ENCODE data around the gene WDHD1.
"Not testable (repeated sequence)": the region's sequence is repeated elsewhere in the genome, so short reads cannot be mapped to it uniquely, and the experiment has no call there.

WDHD1 gene

GRCh38 chr14:55026793-55027561 is at the start of gene WDHD1, which contains the start of gene SOCS4:
Gene WDHD1, minus strand, starts transcription at chr14:55027099. Its CDS starts 312 bp downstream, at chr14:55026787.
Gene SOCS4, plus strand, starts transcription at chr14:55027236. Its CDS starts 15,806 bp downstream, at chr14:55043042.
- DNase-seq: peak; percentile 91

DNA sequence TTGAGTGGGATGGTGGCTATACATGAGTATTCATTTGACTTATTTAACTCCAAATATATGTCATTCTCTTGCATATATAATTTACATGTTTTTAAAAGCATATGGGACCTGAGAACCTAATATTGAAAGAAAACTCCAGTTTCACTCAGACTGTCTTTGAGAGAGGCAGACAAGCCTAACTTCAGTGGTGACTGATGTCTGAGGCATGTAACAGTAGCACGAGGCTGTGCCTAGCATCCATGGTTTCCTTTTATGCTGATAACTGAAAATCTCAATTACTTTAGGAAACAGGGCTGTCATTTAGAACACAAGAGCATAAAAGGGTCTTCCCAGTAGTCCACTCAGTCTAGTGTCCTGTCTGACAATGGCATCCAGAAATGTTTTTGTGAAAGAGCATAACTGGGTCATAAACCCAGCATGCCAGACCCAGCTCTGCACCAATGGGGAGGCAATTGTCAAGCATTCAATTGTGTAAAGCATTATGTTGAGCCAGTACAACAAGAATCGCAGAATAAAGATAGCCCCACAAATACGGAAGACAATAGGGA is 48.8 kb upstream of the WDHD1 start:
- DNase-seq: no peak

DNA sequence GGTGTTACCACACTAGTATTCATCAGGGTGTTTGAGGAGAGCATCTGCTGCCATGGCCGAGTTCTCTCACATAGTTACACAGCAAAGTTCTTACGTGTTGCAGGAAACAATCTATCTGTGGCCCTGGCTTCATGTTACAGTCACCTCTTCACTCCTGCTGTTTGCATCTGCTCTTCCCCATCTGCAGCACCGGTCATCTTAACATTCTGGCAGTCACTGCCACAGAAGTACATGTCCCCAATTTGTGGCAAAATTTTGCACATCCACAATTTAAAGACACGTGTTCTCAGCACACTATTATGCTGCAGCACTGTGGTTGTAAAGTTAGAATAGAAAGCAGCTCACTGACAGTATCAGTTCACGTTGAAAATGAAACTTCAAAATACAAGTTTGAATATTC is 47.8 kb upstream of the WDHD1 start:
- DNase-seq: no peak

DNA sequence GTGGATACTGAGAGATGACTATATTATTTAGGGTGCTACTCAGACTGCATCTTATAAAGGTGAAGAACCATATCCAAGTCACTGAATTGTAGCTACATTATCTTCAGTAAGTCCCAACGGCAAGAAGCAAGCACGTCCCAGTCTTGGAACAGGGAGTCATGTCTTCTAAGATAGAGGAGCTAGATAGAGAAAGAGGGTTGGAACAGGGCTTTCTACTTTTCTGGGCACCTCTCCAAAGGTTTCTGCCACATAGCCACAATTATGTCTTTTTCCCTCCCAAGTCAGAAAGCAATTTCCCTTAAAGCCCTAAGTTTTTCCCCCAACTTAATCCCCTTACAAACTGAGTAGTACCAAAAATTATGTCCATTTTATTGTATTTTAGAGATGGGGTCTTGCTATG is 47.0 kb upstream of the WDHD1 start:
- DNase-seq: no peak

DNA sequence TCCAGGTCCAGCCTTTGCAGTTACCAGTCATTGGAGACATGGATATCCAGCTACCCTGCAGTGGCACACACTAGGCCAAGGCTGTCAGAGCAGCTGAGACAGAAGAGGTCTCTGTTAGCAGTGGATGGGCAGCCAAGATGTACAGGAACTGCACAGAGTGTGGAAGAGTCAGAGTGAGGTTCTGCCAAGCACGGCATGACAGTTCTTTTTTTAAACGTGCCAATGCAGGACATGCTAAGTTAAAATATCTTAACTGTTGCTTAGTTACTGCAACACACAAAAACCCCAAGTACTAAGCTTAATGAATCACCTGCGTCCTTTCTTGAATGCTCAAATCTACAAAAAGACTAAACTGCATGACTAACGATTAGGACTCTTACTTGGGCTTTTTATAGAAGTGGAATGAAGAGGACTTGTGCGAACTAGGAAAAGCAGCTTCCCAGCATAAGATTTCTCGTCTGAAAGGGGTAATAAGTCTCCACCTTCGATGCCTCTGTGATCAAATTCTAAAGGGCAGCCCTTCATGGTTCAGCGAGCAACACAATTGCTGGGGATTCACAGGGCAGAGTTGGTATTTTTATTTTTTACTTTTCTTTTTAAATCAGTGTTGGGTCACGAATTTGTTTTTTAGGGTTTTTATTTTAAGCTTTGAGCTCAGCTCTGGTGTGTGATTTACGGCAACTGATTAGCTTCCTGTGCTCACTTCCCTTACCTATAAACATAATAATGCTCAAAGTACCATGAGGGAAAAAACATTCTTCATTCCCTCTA is 45.2 kb upstream of the WDHD1 start:
- DNase-seq: no peak

GRCh38 chr14:55070981-55071411 is 44.1 kb upstream of the WDHD1 start:
- no peak for DNase-seq

GRCh38 chr14:55066223-55066622 is 39.3 kb upstream of the WDHD1 start:
- DNase-seq: no peak

- DNase-seq: no peak
These were observed 38.5 kb upstream of the WDHD1 start for GRCh38 chr14:55065411-55065810.

DNA sequence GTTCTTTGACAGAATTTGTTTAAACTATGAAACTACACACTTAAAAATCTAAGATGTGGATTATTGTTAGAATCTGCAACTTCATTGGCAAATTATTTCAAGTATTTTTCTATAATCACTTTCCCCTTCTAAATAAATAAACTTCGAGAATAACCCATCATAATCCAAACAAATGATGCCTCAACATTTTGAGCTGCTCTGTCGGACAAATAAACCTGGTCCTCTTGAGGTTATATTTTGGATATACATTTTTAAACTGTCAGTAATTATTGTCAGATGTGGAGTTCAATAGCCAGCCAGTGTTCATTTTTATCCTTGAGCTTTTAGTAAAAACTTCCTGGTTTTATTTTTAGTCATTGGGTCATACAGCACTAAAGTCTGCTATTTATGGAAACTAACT is 38.0 kb upstream of the WDHD1 start:
- not testable (repeated sequence) for DNase-seq

DNA sequence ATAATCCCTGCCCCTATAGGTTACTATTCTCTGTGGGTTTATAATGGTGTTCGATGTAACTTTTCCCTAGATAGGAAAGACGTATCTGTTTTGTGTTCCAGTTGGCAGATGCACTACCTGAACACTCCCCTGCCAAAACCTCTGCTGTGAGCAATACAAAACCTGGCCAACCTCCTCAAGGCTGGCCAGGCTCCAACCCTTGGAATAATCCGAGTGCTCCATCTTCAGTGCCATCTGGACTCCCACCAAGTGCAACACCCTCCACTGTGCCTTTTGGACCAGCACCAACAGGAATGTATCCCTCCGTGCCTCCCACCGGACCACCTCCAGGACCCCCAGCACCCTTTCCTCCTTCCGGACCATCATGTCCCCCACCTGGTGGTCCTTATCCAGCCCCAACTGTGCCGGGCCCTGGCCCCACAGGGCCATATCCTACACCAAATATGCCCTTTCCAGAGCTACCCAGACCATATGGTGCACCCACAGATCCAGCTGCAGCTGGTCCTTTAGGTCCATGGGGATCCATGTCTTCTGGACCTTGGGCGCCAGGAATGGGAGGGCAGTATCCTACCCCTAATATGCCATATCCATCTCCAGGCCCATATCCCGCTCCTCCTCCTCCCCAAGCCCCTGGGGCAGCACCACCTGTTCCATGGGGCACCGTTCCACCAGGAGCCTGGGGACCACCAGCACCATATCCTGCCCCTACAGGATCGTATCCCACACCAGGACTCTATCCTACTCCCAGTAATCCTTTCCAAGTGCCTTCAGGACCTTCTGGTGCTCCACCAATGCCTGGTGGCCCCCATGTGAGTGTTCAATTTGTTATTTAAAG is 35.8 kb upstream of the WDHD1 start:
- no peak for DNase-seq

DNA sequence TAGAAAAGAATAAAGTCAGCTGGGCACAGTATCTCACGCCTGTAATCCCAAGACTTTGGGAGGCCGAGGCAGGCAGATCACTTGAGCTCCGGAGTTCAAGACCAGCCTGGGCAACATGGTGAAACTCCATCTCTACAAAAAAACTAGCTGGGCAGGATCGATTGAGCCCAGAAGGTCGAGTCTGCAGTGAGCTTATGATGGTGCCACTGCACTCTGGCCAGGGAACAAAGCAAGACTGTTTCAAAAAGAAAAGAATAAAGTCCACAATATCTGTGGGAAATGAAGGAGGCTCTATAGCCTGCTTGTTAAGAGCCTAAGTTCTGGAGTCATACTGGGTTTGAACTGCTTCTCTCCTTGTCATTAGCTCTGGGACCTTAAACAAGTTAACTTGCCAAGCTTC is 32.4 kb upstream of the WDHD1 start:
- no peak for DNase-seq

- no peak for DNase-seq
These were observed 31.0 kb upstream of the WDHD1 start for GRCh38 chr14:55057919-55058318.

DNA sequence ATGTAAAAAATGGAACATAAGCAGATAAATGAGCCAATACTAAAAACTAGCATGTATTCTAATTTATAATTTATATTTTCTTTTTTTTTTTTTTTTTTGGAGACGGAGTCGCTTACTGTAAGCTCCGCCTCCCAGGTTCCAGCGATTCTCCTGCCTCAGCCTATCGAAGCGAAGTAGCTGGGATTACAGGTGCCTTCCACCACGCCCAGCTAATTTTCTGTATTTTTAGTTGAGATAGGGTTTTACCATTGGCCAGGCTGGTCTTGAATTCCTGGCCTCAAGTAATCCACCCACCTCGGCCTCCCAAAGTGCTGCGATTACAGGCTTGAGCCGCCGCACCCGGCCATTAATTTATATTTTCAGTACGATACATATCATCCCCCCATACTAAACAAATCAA is 27.2 kb upstream of the WDHD1 start:
- no peak for DNase-seq

DNA sequence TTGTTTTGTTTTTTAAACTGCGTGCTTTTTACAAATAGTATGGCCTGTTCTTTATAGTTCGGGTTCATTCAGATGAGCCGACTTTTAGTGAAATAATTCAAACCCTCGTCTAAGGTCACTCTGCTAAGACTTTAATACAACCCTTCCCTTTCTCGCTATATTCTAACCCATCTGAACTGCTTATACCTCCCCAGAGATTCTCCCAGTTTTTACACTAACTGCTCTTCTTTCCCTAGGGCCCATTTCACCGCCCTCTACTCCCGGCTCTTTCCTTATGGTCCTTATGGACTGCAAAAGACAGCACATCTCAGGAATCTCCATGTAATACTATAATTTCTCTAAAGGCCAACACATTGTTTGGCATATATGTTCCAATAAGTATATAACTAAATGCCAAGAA is 26.6 kb upstream of the WDHD1 start:
- DNase-seq: no peak

DNA sequence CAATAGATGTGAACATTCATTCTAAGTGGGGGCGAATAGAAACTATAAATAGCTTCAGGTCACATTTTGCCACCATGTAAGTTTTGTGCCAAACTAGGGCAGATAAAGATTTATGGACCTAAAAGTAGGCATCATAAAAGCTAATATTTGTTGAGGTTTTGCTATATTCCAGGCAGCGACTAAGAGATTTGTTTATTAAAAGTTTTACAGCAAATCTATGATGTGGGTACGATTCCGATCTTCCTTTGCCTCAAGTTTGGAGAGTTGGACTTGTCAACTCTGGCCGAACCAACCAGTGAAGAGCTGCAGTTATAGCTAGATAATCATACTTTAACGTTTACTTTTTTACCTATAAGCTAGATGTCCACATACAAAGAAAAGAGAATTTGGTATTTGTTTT is 26.1 kb upstream of the WDHD1 start:
- DNase-seq: no peak

GRCh38 chr14:55052269-55052930 is 25.5 kb upstream of the WDHD1 start:
- no peak for DNase-seq

DNA sequence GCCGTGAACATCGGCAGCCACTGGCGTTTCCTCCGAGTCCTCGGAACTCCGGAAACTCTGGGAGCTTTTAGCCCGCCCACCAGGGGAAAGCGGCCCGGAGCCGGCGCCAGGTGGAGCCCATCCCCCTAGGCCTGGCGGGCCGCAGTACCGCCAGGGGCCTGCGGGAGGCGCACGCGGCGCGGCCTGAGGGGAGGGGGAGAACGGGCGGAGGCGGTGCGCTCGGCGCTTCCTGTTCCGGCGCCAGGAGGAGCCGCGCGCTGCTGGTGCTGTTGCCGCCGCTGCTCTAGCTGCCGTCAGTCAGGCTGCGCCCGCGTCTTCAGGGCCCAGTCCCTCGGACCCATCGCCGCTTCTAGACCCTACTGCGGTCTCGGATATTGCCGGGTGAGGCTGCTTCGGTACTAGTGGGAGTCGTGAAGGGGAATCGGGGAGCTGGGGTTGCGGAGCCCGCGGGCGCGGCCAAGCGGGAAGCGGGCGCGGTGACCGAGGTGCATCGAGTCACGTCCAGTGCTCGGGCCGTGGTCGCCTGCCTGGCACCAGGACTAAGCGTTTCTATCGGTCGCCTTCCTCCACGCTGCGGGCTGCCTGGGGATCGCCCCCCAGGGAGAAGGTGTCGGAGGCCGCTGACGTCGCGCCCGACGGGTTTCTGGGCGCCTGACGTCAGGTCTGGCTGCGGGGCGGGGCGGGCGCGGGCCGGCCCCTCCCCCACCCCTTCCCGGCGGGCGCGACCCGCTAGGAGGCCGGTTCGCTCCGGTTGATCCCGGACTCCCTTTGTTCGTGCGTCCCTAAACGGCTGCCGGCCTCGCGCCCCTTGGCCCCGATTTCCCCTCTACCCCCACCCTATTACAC is 24.7 kb upstream of the WDHD1 start, which contains the start of gene MAPK1IP1L:
MAPK1IP1L (plus strand) TSS at position 225 of the 846 bp plus-strand sequence. CDS start 10,037 bp downstream, outside the sequence.
- peak; percentile 80 for DNase-seq

GRCh38 chr14:55051165-55051422 is 24.2 kb upstream of the WDHD1 start:
- DNase-seq: no peak

- DNase-seq: no peak
These were observed 22.1 kb upstream of the WDHD1 start for GRCh38 chr14:55048900-55049436.

DNA sequence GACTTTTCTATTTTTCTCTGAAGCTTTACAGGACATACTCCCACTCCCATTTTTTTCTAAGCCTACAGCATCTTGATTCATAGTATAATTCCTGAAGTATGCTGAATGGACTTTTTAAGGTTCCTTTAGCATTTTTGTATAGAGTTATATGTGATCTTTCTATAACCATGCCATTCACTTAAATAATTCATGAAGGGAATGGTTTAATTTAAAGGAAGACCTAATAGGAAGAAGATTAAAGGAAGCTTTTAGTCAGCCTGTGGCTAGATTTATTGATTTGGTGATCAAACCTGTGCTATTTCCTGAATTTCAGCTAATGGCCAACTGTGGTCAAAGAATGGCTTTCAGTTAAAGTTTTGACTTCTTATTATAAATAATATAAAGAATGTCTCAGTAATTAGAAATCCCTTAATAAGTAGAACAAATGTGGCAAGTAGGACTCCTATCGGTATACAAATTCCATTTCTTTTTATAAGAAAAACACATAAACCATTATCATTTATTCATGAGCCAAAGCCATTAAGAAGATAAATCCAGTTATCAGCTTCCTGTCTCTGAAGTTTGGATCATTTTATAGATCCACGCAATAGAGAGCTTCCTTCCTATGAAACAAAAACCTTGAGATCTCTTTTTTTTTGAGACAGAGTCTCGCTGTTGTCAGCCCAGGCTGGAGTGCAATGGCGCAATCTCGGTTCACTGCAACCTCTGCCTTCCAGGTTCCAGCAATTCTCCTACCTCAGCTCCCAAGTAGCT is 20.6 kb upstream of the WDHD1 start:
- DNase-seq: no peak

DNA sequence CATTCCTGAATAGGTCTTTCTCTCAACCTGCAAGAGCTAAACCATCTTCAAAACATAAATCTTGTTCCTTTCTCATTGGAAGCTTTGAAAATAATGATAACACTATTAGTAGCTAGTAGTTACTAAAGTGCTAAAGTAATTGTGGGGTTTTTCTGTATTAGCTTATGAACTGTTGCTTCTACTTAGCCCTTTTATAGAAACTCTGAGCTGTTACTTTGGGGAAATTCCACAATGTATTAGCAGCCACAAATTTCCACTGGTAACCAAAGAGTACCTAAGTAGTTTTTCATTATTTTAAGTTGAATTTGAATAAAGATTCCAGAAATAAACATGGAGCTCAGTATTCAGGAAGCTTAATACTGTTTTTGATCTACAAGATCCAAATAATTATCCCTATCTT is 18.2 kb upstream of the WDHD1 start:
- no peak for DNase-seq
